HG03108 (cell line): ENCODE measurements around the gene MRPS34.

Experiments
- ATAC-seq: cut with Tn5 transposase; IDR thresholded peaks from one replicate; pipeline ENCODE4 v1.9.1; 2021; ENCODE audit warnings: moderate library complexity; ENCODE audit not compliant: unreplicated experiment

The MRPS34 gene

GRCh38 chr16:1731603-1732002 is 41.3 kb downstream of the MRPS34 start:
- ATAC-seq, result no peak

- ATAC-seq, result no peak
Measured at GRCh38 chr16:1731073-1731472, 41.9 kb downstream of the MRPS34 start.

- no peak for ATAC-seq
Measured at GRCh38 chr16:1729445-1729844, 43.5 kb downstream of the MRPS34 start.

DNA sequence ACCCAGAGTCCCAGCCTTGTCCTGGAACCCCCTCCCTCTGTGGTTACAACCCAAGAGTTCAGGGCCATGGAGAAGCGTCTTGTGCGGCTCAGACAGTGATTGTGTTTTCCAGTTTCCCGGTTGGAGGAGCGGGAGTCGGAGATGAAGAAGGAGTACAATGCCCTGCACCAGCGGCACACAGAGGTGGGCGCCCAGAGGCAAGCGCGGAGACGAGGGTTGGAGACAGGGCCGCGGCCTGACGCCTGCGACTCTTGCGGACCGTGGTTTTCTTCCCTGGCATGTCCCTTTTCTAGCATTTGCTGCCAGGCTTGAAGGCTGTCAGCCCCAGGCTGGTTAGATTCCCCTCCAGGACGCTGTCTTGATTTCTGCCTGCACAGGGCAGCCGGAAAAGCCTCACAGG is 43.9 kb downstream of the MRPS34 start:
- no peak for ATAC-seq

- ATAC-seq, result no peak
Measured at GRCh38 chr16:1727651-1728624, 45.0 kb downstream of the MRPS34 start.

- ATAC-seq, result no peak
Measured at GRCh38 chr16:1726661-1727502, 46.1 kb downstream of the MRPS34 start.

GRCh38 chr16:1724491-1724890 is 48.4 kb downstream of the MRPS34 start:
- no peak for ATAC-seq

DNA sequence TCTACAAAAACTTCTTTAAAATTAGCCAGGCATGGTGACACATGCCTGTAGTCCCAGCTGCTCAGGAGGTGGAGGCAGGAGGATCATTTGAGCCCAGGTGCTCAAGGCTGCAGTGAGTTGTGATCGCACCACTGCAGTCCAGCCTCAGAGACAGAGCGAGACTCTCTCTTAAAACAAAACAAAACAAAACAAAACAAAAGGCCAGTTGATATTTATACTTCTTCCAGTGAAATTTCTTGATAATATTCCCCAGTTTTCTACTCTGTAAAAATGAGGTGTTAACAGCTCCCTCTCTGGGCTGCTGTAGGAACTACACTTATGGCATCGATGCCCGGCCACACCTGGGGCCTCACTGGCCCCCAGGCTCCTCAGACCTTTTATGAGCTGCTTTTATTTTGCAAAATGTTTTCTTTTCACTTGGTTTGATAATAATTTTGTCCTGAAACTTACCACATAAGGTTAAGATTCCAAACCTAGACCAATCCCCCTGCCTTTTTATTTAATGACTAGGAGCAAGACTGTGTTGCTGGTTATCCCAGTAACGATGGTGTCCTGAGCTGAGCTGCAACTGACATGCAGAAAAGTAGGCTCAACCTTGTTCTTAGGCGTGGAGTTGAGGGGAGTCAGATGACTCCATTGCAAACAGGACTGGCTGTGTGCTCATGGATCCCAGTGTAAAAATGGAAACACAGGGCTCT is 49.3 kb downstream of the MRPS34 start:
- no peak for ATAC-seq
